GM23338 (cell line): ENCODE results near the gene NINL. TPM values are rescaled to one million over a fixed set of nuclear protein-coding genes. Genes with fewer than 3 reads are reported as not detected.

ENCODE experiments used
- ATAC-seq: fragments of 200-7000 bp; cut with Tn5 transposase; 3 replicates; pipeline ENCODE4 v1.9.1; 2020
- DNase-seq: peaks from one replicate; pipeline ENCODE4 v3.0.0-alpha.2; 2015; ENCODE audit warnings: low spot score
- H2AFZ ChIP-seq: fragments of 200-600 bp; sonication (generic); 2 replicates; pipeline ENCODE4 v1.8.0; 2016; ENCODE audit warnings: antibody characterized with exemption, mild to moderate bottlenecking, moderate library complexity
- H3F3A ChIP-seq: fragments of 200-600 bp; sonication (generic); replicated peaks from 2 replicates; pipeline ENCODE4 v1.8.0; 2017; ENCODE audit warnings: antibody characterized with exemption, mixed run types, low read depth
- H3K27ac ChIP-seq: fragments of 200-600 bp; sonication (generic); 2 replicates; pipeline ENCODE4 v1.6.1; 2016; ENCODE audit warnings: low read depth
- H3K27me3 ChIP-seq: fragments of 200-600 bp; sonication (generic); 2 replicates; pipeline ENCODE4 v1.8.0; 2016; ENCODE audit warnings: mild to moderate bottlenecking, mixed run types, moderate library complexity; ENCODE audit not compliant: insufficient read depth
- H3K36me3 ChIP-seq: fragments of 200-600 bp; sonication (generic); 2 replicates; pipeline ENCODE4 v1.8.0; 2016; ENCODE audit warnings: mild to moderate bottlenecking; ENCODE audit not compliant: insufficient read depth
- H3K4me1 ChIP-seq: fragments of 200-600 bp; sonication (generic); 2 replicates; pipeline ENCODE4 v1.8.0; 2016; ENCODE audit warnings: mild to moderate bottlenecking, moderate library complexity; ENCODE audit not compliant: insufficient read depth
- H3K4me2 ChIP-seq: fragments of 200-600 bp; sonication (generic); 2 replicates; pipeline ENCODE4 v1.7.1; 2017; ENCODE audit warnings: mixed run types
- H3K4me3 ChIP-seq: fragments of 200-600 bp; sonication (generic); 2 replicates; pipeline ENCODE4 v1.6.1; 2016; ENCODE audit warnings: mixed run types
- H3K79me2 ChIP-seq: fragments of 200-600 bp; sonication (generic); replicated peaks from 2 replicates; pipeline ENCODE4 v1.8.0; 2017; ENCODE audit warnings: mild to moderate bottlenecking; ENCODE audit not compliant: insufficient read depth
- H3K9me2 ChIP-seq: fragments of 200-600 bp; sonication (generic); 2 replicates; pipeline ENCODE4 v1.8.0; 2017; ENCODE audit not compliant: insufficient read depth
- H4K20me1 ChIP-seq: fragments of 200-600 bp; sonication (generic); replicated peaks from 2 replicates; pipeline ENCODE4 v1.8.0; 2017; ENCODE audit warnings: mild to moderate bottlenecking; ENCODE audit not compliant: insufficient read depth
- H3K27ac Mint-ChIP-seq: 2 replicates; pipeline ENCODE4 v1.8.0; 2020; ENCODE audit warnings: inconsistent platforms, mild to moderate bottlenecking, moderate library complexity, mixed read lengths
- H3K27me3 Mint-ChIP-seq: 3 replicates; pipeline ENCODE4 v1.8.0; 2022; ENCODE audit warnings: low read depth, mild to moderate bottlenecking, moderate library complexity, mixed read lengths, inconsistent platforms; ENCODE audit not compliant: insufficient read depth, poor library complexity
- H3K36me3 Mint-ChIP-seq: 3 replicates; pipeline ENCODE4 v1.8.0; 2021; ENCODE audit warnings: low read depth, mild to moderate bottlenecking, inconsistent platforms, moderate library complexity, mixed read lengths
- H3K4me1 Mint-ChIP-seq: 3 replicates; pipeline ENCODE4 v1.8.0; 2020; ENCODE audit warnings: mild to moderate bottlenecking, inconsistent platforms, mixed read lengths
- H3K4me3 Mint-ChIP-seq: 3 replicates; pipeline ENCODE4 v1.8.0; 2021; ENCODE audit warnings: moderate library complexity, mild to moderate bottlenecking, inconsistent platforms, mixed read lengths
- H3K9me3 Mint-ChIP-seq: 3 replicates; pipeline ENCODE4 v1.8.0; 2020; ENCODE audit warnings: moderate library complexity, mild to moderate bottlenecking, inconsistent platforms, mixed read lengths
- CTCF ChIP-seq, 2 experiments: fragments of 200-600 bp in 1 of 2; sonication (generic) in 1 of 2; conservative IDR thresholded peaks; 2 replicates each; pipeline versions ENCODE4 v1.5.1 to v1.6.1; 2016 to 2017; ENCODE audit warnings: antibody characterized with exemption in 2 of 2, low read depth in 2 of 2, mild to moderate bottlenecking in 2 of 2, moderate library complexity in 1 of 2
- EZH2phosphoT487 ChIP-seq: fragments of 200-600 bp; sonication (generic); IDR thresholded peaks from one replicate; pipeline ENCODE4 v1.8.1; 2018; ENCODE audit warnings: antibody characterized with exemption; ENCODE audit not compliant: unreplicated experiment
- JUNB ChIP-seq: IDR thresholded peaks from one replicate; pipeline ENCODE4 v1.6.1; 2016; ENCODE audit warnings: antibody characterized with exemption; ENCODE audit not compliant: unreplicated experiment
- STAT1 ChIP-seq: IDR thresholded peaks from one replicate; pipeline ENCODE4 v1.6.1; 2016; ENCODE audit warnings: antibody characterized with exemption; ENCODE audit not compliant: unreplicated experiment
- ZNF462 ChIP-seq: fragments of 250-450 bp; sonication (Bioruptor Pico); IDR thresholded peaks from 2 replicates; pipeline ENCODE4 v1.5.0; 2020; ENCODE audit warnings: mild to moderate bottlenecking, moderate library complexity
- polyA plus RNA-seq: library from polyadenylated mRNA; unstranded; fragments of >200 nt; fragmentation: Nextera tagmentation; extraction: Ambion mirVana; gene quantifications from 2 replicates; pipeline ENCODE4 v1.2.1, GENCODE V29; 2016
- total RNA-seq: library from RNA; depleted of rRNA; stranded (reverse); fragments of >200 nt; shearing (Covaris generic); gene quantifications from 2 replicates; pipeline ENCODE4 v1.2.3, GENCODE V29; 2014
- TF ChIP-seq, protein P1 (sequence below): IDR thresholded peaks from 2 replicates; pipeline ENCODE4 v1.6.1; 2016; ENCODE audit warnings: antibody characterized with exemption

Gene NINL
- total and polyA plus RNA-seq, 2 experiments from 2014 or later, result 18.0 to 31.2 TPM

- no peaks in the 10 kb centered on the region for H3K9me2 ChIP-seq
- ATAC-seq (no peak), DNase-seq (no peak)
- H2AFZ ChIP-seq, result no peak overlapping the region
- no peak overlapping the region for H3K27ac ChIP-seq
- H3K4me2 ChIP-seq, result peak overlapping the region; percentile 13; the same call in 1 of the 2 replicates
- Mint-ChIP-seq H3K36me3 (peaks cover 52% of the 10 kb centered on the region), H3K4me1 (peaks cover 31% of the 10 kb centered on the region), H3K4me3 (no peak overlapping the region), H3K27me3 (no peaks in the 10 kb centered on the region), H3K27ac (peak overlapping the region; percentile 1; the same call in 1 of the 2 replicates), H3K9me3 (peaks cover 17% of the 10 kb centered on the region)
- H3K4me1 ChIP-seq, result peaks cover 9% of the 10 kb centered on the region; the same call in 1 of the 2 replicates
- no peaks in the 10 kb centered on the region for H3K27me3 ChIP-seq
- H4K20me1 ChIP-seq, result peaks cover 6% of the 10 kb centered on the region
- no peaks in the 10 kb centered on the region for H3F3A ChIP-seq
- TF ChIP-seq CTCF (conservative IDR thresholded peaks at IDR 0.05; ENCODE audit: low read depth in 2 of 2) (no peak), STAT1 (no peak), JUNB (no peak), EZH2phosphoT487 (no peak), ZNF462 (CRISPR knock-in tag) (no peak)
- TF ChIP-seq, protein P1, sequence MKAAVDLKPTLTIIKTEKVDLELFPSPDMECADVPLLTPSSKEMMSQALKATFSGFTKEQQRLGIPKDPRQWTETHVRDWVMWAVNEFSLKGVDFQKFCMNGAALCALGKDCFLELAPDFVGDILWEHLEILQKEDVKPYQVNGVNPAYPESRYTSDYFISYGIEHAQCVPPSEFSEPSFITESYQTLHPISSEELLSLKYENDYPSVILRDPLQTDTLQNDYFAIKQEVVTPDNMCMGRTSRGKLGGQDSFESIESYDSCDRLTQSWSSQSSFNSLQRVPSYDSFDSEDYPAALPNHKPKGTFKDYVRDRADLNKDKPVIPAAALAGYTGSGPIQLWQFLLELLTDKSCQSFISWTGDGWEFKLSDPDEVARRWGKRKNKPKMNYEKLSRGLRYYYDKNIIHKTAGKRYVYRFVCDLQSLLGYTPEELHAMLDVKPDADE, result no peak
- H3K36me3 ChIP-seq, result peaks cover 6% of the 10 kb centered on the region; the same call in 1 of the 2 replicates
- H3K4me3 ChIP-seq, result no peak overlapping the region
- H3K79me2 ChIP-seq, result peaks cover 91% of the 10 kb centered on the region
Observed at GRCh38 chr20:25566821-25567220, 18.5 kb downstream of the NINL start.
